HCT116 (cell line): Measurements from ENCODE around the gene TCF15. TPM values are rescaled to one million over a fixed set of nuclear protein-coding genes. Genes with fewer than 3 reads are reported as not detected.

ENCODE experiments used
- ATAC-seq: fragments of 200-7000 bp; cut with Tn5 transposase; 2 replicates; pipeline ENCODE4 v1.9.1; 2020; ENCODE audit warnings: mild to moderate bottlenecking, moderate library complexity
- BruUV-seq: library from RNA; stranded (reverse); fragments of 400-500 nt; replicated peaks from 2 replicates; lab custom pipeline; 2021; lab: Mats Ljungman, UMichigan
- CTCF ChIA-PET: fragments of 300-600 bp; sonication (Branson Sonifier 250); formaldehyde crosslinking; loops from one replicate; lab custom pipeline; 2021; ENCODE audit warnings: antibody characterized with exemption; lab: Charles Lee
- POLR2A ChIA-PET: fragments of 300-600, 350-600 bp; sonication (Branson Sonifier 250); formaldehyde crosslinking; loops from one replicate; lab custom pipeline; 2021; ENCODE audit warnings: antibody characterized with exemption; lab: Charles Lee
- RAD21 ChIA-PET, 2 experiments: fragments of 300-600 bp; sonication (Branson Sonifier 250); formaldehyde crosslinking; loops; one replicate each; lab custom pipeline; 2023; ENCODE audit warnings: low total read pairs in 2 of 2; ENCODE audit not compliant: uncharacterized antibody in 2 of 2, unreplicated experiment in 2 of 2, low non-redundant PET in 1 of 2; lab: Charles Lee
- DNase-seq: peaks from one replicate; pipeline ENCODE4 v3.0.0-alpha.2; 2010; ENCODE audit warnings: low read depth, low spot score
- H2AFZ ChIP-seq: fragments of 200-600 bp; shearing (Covaris generic), sonication (generic); 2 replicates; pipeline ENCODE4 v1.6.1; 2017; ENCODE audit warnings: low read depth, mixed run types, mixed read lengths, antibody characterized with exemption, low read length; ENCODE audit not compliant: poor library complexity, severe bottlenecking
- H3K27ac ChIP-seq: 2 replicates; pipeline ENCODE4 v1.5.1; 2012; ENCODE audit warnings: low read depth, low read length
- H3K27me3 ChIP-seq: fragments of 200-600 bp; sonication (generic); 2 replicates; pipeline ENCODE4 v1.6.1; 2016; ENCODE audit warnings: mixed run types, low read length, mixed read lengths; ENCODE audit not compliant: insufficient read depth
- H3K36me3 ChIP-seq, 2 experiments: fragments of 200-500 bp in 1 of 2; fragments of 200-600 bp in 1 of 2; sonication (Bioruptor generic) in 1 of 2; sonication (generic) in 1 of 2; 2 replicates each; pipeline versions ENCODE4 v1.5.1 to v1.6.1; 2014 to 2016; ENCODE audit warnings: low read length in 2 of 2, inconsistent platforms in 1 of 2, mixed read lengths in 1 of 2, mixed run types in 1 of 2; ENCODE audit not compliant: insufficient read depth in 2 of 2, control insufficient read depth in 1 of 2
- H3K4me1 ChIP-seq, 2 experiments: fragments of 200-600 bp in 1 of 2; sonication (generic) in 1 of 2; 2 replicates each; pipeline versions ENCODE4 v1.5.1 to v1.6.1; 2012 to 2017; ENCODE audit warnings: low read length in 2 of 2, inconsistent platforms in 1 of 2, mild to moderate bottlenecking in 1 of 2, mixed read lengths in 1 of 2, mixed run types in 1 of 2, moderate library complexity in 1 of 2; ENCODE audit not compliant: insufficient read depth in 2 of 2, control insufficient read depth in 1 of 2
- H3K4me2 ChIP-seq: fragments of 200-600 bp; sonication (generic); 2 replicates; pipeline ENCODE4 v1.6.1; 2017; ENCODE audit warnings: mixed run types, low read length, mixed read lengths
- H3K4me3 ChIP-seq, 2 experiments: fragments of 200-600 bp in 1 of 2; sonication (generic) in 1 of 2; replicated peaks in 1 of 2; 2 replicates each; pipeline ENCODE4 v1.5.1; 2011 to 2016; ENCODE audit warnings: low read length in 2 of 2, control low read depth in 1 of 2, low read depth in 1 of 2, mild to moderate bottlenecking in 1 of 2, mixed read lengths in 1 of 2, mixed run types in 1 of 2
- H3K79me2 ChIP-seq: fragments of 200-600 bp; sonication (generic); 2 replicates; pipeline ENCODE4 v1.6.1; 2017; ENCODE audit warnings: mild to moderate bottlenecking, mixed run types, low read length, moderate library complexity, mixed read lengths; ENCODE audit not compliant: insufficient read depth
- H3K9ac ChIP-seq: fragments of 200-600 bp; sonication (generic); 2 replicates; pipeline ENCODE4 v1.6.1; 2016; ENCODE audit warnings: low read length, mixed read lengths
- H3K9me2 ChIP-seq: fragments of 200-600 bp; sonication (generic), shearing (Covaris generic); 2 replicates; pipeline ENCODE4 v1.6.1; 2017; ENCODE audit warnings: mixed run types, mild to moderate bottlenecking, moderate library complexity; ENCODE audit not compliant: insufficient read depth
- H3K9me3 ChIP-seq, 2 experiments: fragments of 200-500 bp in 1 of 2; fragments of 200-600 bp in 1 of 2; sonication (Bioruptor generic) in 1 of 2; sonication (generic) in 1 of 2; 2 replicates each; pipeline ENCODE4 v1.6.1; 2014 to 2017; ENCODE audit warnings: low read length in 2 of 2, mixed read lengths in 2 of 2, inconsistent platforms in 1 of 2, low read depth in 1 of 2, mild to moderate bottlenecking in 1 of 2, mixed run types in 1 of 2, moderate library complexity in 1 of 2; ENCODE audit not compliant: control insufficient read depth in 1 of 2, insufficient read depth in 1 of 2
- H4K20me1 ChIP-seq: fragments of 200-600 bp; sonication (generic), shearing (Covaris generic); 2 replicates; pipeline ENCODE4 v1.6.1; 2017; ENCODE audit warnings: mixed run types, mild to moderate bottlenecking, moderate library complexity; ENCODE audit not compliant: insufficient read depth
- ELF1 ChIP-seq: IDR thresholded peaks from 2 replicates; pipeline ENCODE4 v1.6.1; 2012; ENCODE audit warnings: low read depth, borderline replicate concordance
- EZH2phosphoT487 ChIP-seq: fragments of 200-600 bp; IDR thresholded peaks from 2 replicates; pipeline ENCODE4 v1.6.1; 2018; ENCODE audit warnings: antibody characterized with exemption, borderline replicate concordance
- SP1 ChIP-seq: IDR thresholded peaks from 2 replicates; pipeline ENCODE4 v1.6.1; 2012; ENCODE audit warnings: low read depth
- SRF ChIP-seq: IDR thresholded peaks from 2 replicates; pipeline ENCODE4 v1.6.1; 2012; ENCODE audit warnings: low read depth
- TCF7L2 ChIP-seq: IDR thresholded peaks from 2 replicates; pipeline ENCODE4 v1.7.0; 2011; ENCODE audit warnings: borderline replicate concordance, inconsistent platforms; ENCODE audit not compliant: insufficient read depth, insufficient read length; ENCODE audit errors: extremely low read depth
- YY1 ChIP-seq: IDR thresholded peaks from 2 replicates; pipeline ENCODE4 v1.6.1; 2011; ENCODE audit warnings: low read length, low read depth, moderate library complexity, mild to moderate bottlenecking; ENCODE audit not compliant: insufficient replicate concordance; ENCODE audit errors: extremely low read depth
- ZNF274 ChIP-seq: fragments of 200-500 bp; sonication (Bioruptor generic); IDR thresholded peaks from 2 replicates; pipeline ENCODE4 v1.6.1; 2014; ENCODE audit warnings: mild to moderate bottlenecking, low read depth, low read length, inconsistent platforms
- intact Hi-C: fragments of 100-400 bp; cut with micrococcal nuclease; formaldehyde crosslinking; loops from 2 replicates; pipeline ENCODE4 v1.10.0; 2022
- total RNA-seq: library from RNA; stranded (reverse); gene quantifications from one replicate; pipeline ENCODE4 v1.2.1, GENCODE V29; 2021; ENCODE audit not compliant: unreplicated experiment
- TF ChIP-seq, protein P1 (sequence below): IDR thresholded peaks from 2 replicates; pipeline ENCODE4 v1.6.1; 2012

The TCF15 gene
- total RNA-seq, 1 experiment from 2014 or later = not detected

GRCh38 chr20:603116-603640 lies 6.9 kb downstream of the TCF15 start:
- DNase-seq = no peak
- Histone ChIP-seq H3K79me2 (no peaks in the 10 kb centered on the region), H3K36me3 (no peaks in the 10 kb centered on the region), H3K27me3 (no peaks in the 10 kb centered on the region), H3K9ac (no peak overlapping the region), H3K4me2 (no peak overlapping the region), H3K9me2 (no peaks in the 10 kb centered on the region), H4K20me1 (no peaks in the 10 kb centered on the region), H3K4me1 (peaks cover 0 to 4% of the 10 kb centered on the region in 2 experiments; a peak in 1 of 4 replicates)
- ChIA-PET POLR2A (no interaction called here), RAD21 (interaction anchor here in 1 of 2 experiments (0.6 kb wide), 1 partner anchor 42 kb away, joined by 3 read pairs; no protein-coding TSS in a partner anchor)
- TF ChIP-seq TCF7L2 (no peak), YY1 (no peak), EZH2phosphoT487 (no peak), SP1 (no peak), ZNF274 (no peak), ELF1 (no peak), SRF (no peak)
- TF ChIP-seq, protein P1, sequence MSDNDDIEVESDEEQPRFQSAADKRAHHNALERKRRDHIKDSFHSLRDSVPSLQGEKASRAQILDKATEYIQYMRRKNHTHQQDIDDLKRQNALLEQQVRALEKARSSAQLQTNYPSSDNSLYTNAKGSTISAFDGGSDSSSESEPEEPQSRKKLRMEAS = peak; percentile 29; the same call in 1 of the 2 replicates
- TF ChIP-seq, all 23 proteins: peak for 1
- peak; percentile 63; the same call in 1 of the 2 replicates for ATAC-seq
- CTCF ChIA-PET = interaction anchor here (0.8 to 1.5 kb wide), 4 partner anchors 14 to 64 kb away, joined by 3 to 5 read pairs (median 4); no protein-coding TSS in a partner anchor
- no peak overlapping the region for H3K4me3 ChIP-seq
- no peaks in the 10 kb centered on the region for H3K9me3 ChIP-seq
- H3K27ac ChIP-seq = no peak overlapping the region
- no peak overlapping the region for H2AFZ ChIP-seq
- intact Hi-C loops = no loop called here
- BruUV-seq = no TSS peak
